OCI-LY7 (cell line): Measurements from ENCODE around the gene OPCML. TPM values are rescaled to one million over a fixed set of nuclear protein-coding genes. Genes with fewer than 3 reads are reported as not detected.

Experiments used
- BruUV-seq: library from RNA; stranded (reverse); fragments of 400-500 nt; replicated peaks from 2 replicates; lab custom pipeline; 2021; lab: Mats Ljungman, UMichigan
- CTCF ChIA-PET: fragments of 300-600 bp; sonication (Branson Sonifier 250); formaldehyde crosslinking; loops from one replicate; lab custom pipeline; 2022; ENCODE audit warnings: antibody characterized with exemption; ENCODE audit not compliant: unreplicated experiment; lab: Charles Lee
- POLR2A ChIA-PET: fragments of 300-600 bp; sonication (Branson Sonifier 250); formaldehyde crosslinking; loops from one replicate; lab custom pipeline; 2022; ENCODE audit warnings: antibody characterized with exemption; lab: Charles Lee
- DNase-seq: peaks from one replicate; pipeline ENCODE4 v3.0.0-alpha.2; 2015; ENCODE audit warnings: low spot score
- H2AFZ ChIP-seq: fragments of 200-600 bp; sonication (generic), shearing (Covaris generic); 2 replicates; pipeline ENCODE4 v1.6.1; 2014; ENCODE audit warnings: mild to moderate bottlenecking, antibody characterized with exemption, low read length, moderate library complexity
- H3K27ac ChIP-seq: fragments of 200-600 bp; sonication (generic); 2 replicates; pipeline ENCODE4 v1.5.1; 2014; ENCODE audit warnings: mixed run types, low read depth, mild to moderate bottlenecking, moderate library complexity, low read length, inconsistent platforms; ENCODE audit not compliant: poor library complexity, severe bottlenecking
- H3K36me3 ChIP-seq: fragments of 200-600 bp; sonication (generic); 2 replicates; pipeline ENCODE4 v1.6.1; 2014; ENCODE audit warnings: mild to moderate bottlenecking, antibody characterized with exemption, low read length, moderate library complexity, mixed read lengths; ENCODE audit not compliant: insufficient read depth
- H3K4me1 ChIP-seq: fragments of 200-600 bp; sonication (generic); 2 replicates; pipeline ENCODE4 v1.5.1; 2014; ENCODE audit warnings: mild to moderate bottlenecking, low read length; ENCODE audit not compliant: insufficient read depth, poor library complexity, severe bottlenecking
- H3K4me2 ChIP-seq: fragments of 200-600 bp; sonication (generic); 2 replicates; pipeline ENCODE4 v1.6.1; 2014; ENCODE audit warnings: mild to moderate bottlenecking, low read length
- H3K4me3 ChIP-seq: fragments of 200-600 bp; sonication (generic); 2 replicates; pipeline ENCODE4 v1.5.1; 2014; ENCODE audit warnings: mild to moderate bottlenecking, low read depth, low read length; ENCODE audit not compliant: poor library complexity, severe bottlenecking
- H3K79me2 ChIP-seq: fragments of 200-600 bp; sonication (generic); 2 replicates; pipeline ENCODE4 v1.6.1; 2016; ENCODE audit warnings: low read depth, mild to moderate bottlenecking, low read length, moderate library complexity, mixed read lengths; ENCODE audit not compliant: insufficient read depth
- H3K9me2 ChIP-seq: fragments of 200-600 bp; sonication (generic); 2 replicates; pipeline ENCODE4 v1.6.1; 2016; ENCODE audit warnings: mild to moderate bottlenecking, low read length, mixed read lengths; ENCODE audit not compliant: insufficient read depth
- H3K9me3 ChIP-seq: fragments of 200-600 bp; sonication (generic); 2 replicates; pipeline ENCODE4 v1.6.1; 2014; ENCODE audit warnings: mild to moderate bottlenecking, mixed run types, low read length, mixed read lengths
- H4K20me1 ChIP-seq: fragments of 200-600 bp; sonication (generic); 2 replicates; pipeline ENCODE4 v1.6.1; 2014; ENCODE audit warnings: mild to moderate bottlenecking, antibody characterized with exemption, low read length, moderate library complexity, mixed read lengths; ENCODE audit not compliant: insufficient read depth
- EZH2phosphoT487 ChIP-seq: fragments of 200-600 bp; sonication (generic); IDR thresholded peaks from 2 replicates; pipeline ENCODE4 v1.6.1; 2018; ENCODE audit warnings: low read depth, borderline replicate concordance, mild to moderate bottlenecking, mixed run types, antibody characterized with exemption, low read length, moderate library complexity, mixed read lengths
- intact Hi-C: fragments of 100-400 bp; cut with micrococcal nuclease; formaldehyde crosslinking; loops from one replicate; pipeline ENCODE4 v1.10.0; 2022; ENCODE audit not compliant: unreplicated experiment
- total RNA-seq, 2 experiments: library from RNA; depleted of rRNA in 1 of 2; stranded (reverse); fragments of >200 nt in 1 of 2; shearing (Covaris generic) in 1 of 2; gene quantifications; 2 replicates each; pipeline ENCODE4 v1.2.3, GENCODE V29; 2014 to 2022
- TF ChIP-seq, protein P1 (sequence below): fragments of 200-600 bp; sonication (generic); conservative IDR thresholded peaks from 2 replicates; pipeline ENCODE4 v1.5.1; 2014; ENCODE audit warnings: mild to moderate bottlenecking, antibody characterized with exemption, low read length, moderate library complexity, mixed read lengths

Gene OPCML
- total RNA-seq, 2 experiments from 2014 or later = not detected

- no peaks in the 10 kb centered on the region for H3K36me3 ChIP-seq
- no peaks in the 10 kb centered on the region for H3K4me1 ChIP-seq
- CTCF ChIA-PET = no interaction called here
- BruUV-seq = no TSS peak
- no peak overlapping the region for H3K4me3 ChIP-seq
- H3K9me3 ChIP-seq = no peaks in the 10 kb centered on the region
- H3K4me2 ChIP-seq = no peak overlapping the region
- intact Hi-C loops = no loop called here
- TF ChIP-seq EZH2phosphoT487 = no peak
- TF ChIP-seq, protein P1, sequence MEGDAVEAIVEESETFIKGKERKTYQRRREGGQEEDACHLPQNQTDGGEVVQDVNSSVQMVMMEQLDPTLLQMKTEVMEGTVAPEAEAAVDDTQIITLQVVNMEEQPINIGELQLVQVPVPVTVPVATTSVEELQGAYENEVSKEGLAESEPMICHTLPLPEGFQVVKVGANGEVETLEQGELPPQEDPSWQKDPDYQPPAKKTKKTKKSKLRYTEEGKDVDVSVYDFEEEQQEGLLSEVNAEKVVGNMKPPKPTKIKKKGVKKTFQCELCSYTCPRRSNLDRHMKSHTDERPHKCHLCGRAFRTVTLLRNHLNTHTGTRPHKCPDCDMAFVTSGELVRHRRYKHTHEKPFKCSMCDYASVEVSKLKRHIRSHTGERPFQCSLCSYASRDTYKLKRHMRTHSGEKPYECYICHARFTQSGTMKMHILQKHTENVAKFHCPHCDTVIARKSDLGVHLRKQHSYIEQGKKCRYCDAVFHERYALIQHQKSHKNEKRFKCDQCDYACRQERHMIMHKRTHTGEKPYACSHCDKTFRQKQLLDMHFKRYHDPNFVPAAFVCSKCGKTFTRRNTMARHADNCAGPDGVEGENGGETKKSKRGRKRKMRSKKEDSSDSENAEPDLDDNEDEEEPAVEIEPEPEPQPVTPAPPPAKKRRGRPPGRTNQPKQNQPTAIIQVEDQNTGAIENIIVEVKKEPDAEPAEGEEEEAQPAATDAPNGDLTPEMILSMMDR = no peak
- no peaks in the 10 kb centered on the region for H3K79me2 ChIP-seq
- POLR2A ChIA-PET = no interaction called here
- no peaks in the 10 kb centered on the region for H3K9me2 ChIP-seq
- H3K27ac ChIP-seq = no peak overlapping the region
- no peak for DNase-seq
- H2AFZ ChIP-seq = no peak overlapping the region
- H4K20me1 ChIP-seq = no peaks in the 10 kb centered on the region
These were observed 459.3 kb downstream of the OPCML start for GRCh38 chr11:133072858-133073582.

DNA sequence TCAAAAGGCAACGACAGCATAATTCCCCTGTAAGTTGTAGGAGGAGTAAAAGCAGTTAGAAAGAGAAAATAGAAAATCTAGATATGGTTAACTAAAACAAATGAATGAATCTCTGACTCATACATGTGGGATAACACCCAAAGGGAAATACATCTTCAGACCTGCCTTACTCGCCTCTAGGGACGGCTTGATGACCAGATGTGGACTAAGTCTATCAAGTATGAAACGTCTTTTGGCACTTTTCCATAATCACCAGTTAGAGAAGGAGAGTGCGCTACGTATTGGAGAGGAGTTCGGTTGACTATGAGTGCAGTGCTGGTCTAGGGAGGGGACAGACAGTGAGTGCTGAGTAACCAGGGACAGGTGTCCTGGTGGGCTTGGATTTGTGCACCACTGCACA lies 459.9 kb downstream of the OPCML start:
- intact Hi-C loops = no loop called here
- BruUV-seq = no TSS peak
- POLR2A ChIA-PET = no interaction called here

DNA sequence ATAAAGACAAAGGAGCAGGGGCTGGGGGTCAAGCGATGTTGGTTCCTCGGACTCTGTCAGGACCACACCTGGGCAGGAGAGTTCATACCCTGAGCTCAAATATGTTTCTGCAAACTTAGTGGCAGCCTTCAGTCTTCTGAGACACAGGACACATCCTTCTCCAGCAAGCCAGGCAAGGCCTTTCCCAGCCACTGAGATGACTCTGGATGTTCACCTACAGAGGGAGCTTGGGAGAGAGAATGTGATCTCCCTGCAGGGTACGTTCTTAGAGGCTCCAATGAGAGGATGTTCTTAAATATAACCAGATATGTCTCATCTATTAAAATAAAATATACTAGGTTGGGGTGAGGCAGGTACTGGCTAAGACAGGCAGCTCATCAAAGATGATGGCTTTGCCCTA lies 461.5 kb downstream of the OPCML start:
- H4K20me1 ChIP-seq = no peaks in the 10 kb centered on the region
- BruUV-seq = no TSS peak
- no peak for DNase-seq
- no peak overlapping the region for H3K4me2 ChIP-seq
- no peaks in the 10 kb centered on the region for H3K36me3 ChIP-seq
- H3K9me3 ChIP-seq = no peaks in the 10 kb centered on the region
- POLR2A ChIA-PET = no interaction called here
- H3K79me2 ChIP-seq = no peaks in the 10 kb centered on the region
- H3K4me3 ChIP-seq = no peak overlapping the region
- CTCF ChIA-PET = no interaction called here
- H3K4me1 ChIP-seq = no peaks in the 10 kb centered on the region
- no peaks in the 10 kb centered on the region for H3K9me2 ChIP-seq
- no peak overlapping the region for H3K27ac ChIP-seq
- no peak overlapping the region for H2AFZ ChIP-seq
- TF ChIP-seq, protein P1 = no peak
- TF ChIP-seq EZH2phosphoT487 = no peak
- intact Hi-C loops = no loop called here

More for the DNA sequence above, 459.9 kb downstream of the OPCML start:
- CTCF ChIA-PET = no interaction called here
- Histone ChIP-seq H3K79me2 (no peaks in the 10 kb centered on the region), H4K20me1 (no peaks in the 10 kb centered on the region), H3K9me2 (no peaks in the 10 kb centered on the region), H3K27ac (no peak overlapping the region), H3K4me2 (no peak overlapping the region), H3K4me3 (no peak overlapping the region), H3K36me3 (no peaks in the 10 kb centered on the region), H3K9me3 (no peaks in the 10 kb centered on the region), H2AFZ (no peak overlapping the region), H3K4me1 (no peaks in the 10 kb centered on the region)
- DNase-seq = no peak
- no peak for TF ChIP-seq EZH2phosphoT487
- TF ChIP-seq, protein P1 = no peak
